Left ventricle myocardium inferior (tissue), 1 donor: Measurements from ENCODE around the gene GPER1. TPM values are rescaled to one million over a fixed set of nuclear protein-coding genes. Genes with fewer than 3 reads are reported as not detected.

ENCODE experiments used
- DNase-seq: peaks from one replicate; pipeline ENCODE4 v3.0.0-alpha.2; 2020
- H3K27ac ChIP-seq: fragments of 200-600 bp; replicated peaks from 2 replicates; pipeline ENCODE4 v1.8.0; 2021
- H3K27me3 ChIP-seq: fragments of 200-600 bp; 2 replicates; pipeline ENCODE4 v1.8.0; 2021; ENCODE audit warnings: low read depth
- H3K36me3 ChIP-seq: fragments of 200-600 bp; 2 replicates; pipeline ENCODE4 v1.8.0; 2021
- H3K4me1 ChIP-seq: fragments of 200-600 bp; 2 replicates; pipeline ENCODE4 v1.8.0; 2021
- H3K4me3 ChIP-seq: fragments of 200-600 bp; 2 replicates; pipeline ENCODE4 v1.8.0; 2021; ENCODE audit warnings: mild to moderate bottlenecking, moderate library complexity
- H3K9me3 ChIP-seq: fragments of 200-600 bp; replicated peaks from 2 replicates; pipeline ENCODE4 v1.8.0; 2021
- CTCF ChIP-seq: fragments of 200-600 bp; IDR thresholded peaks from 2 replicates; pipeline ENCODE4 v1.8.0; 2021; ENCODE audit warnings: antibody characterized with exemption, mild to moderate bottlenecking, borderline replicate concordance
- intact Hi-C: fragments of 100-400 bp; cut with micrococcal nuclease; formaldehyde crosslinking; loops from one replicate; pipeline ENCODE4 v1.11.0; 2022
- total RNA-seq: library from RNA; stranded (reverse); fragmentation: NEBNext Ultra II Directional; extraction: Animal tissue kit (Norgen Biotek cat#: 25700); gene quantifications from one replicate; pipeline ENCODE4 v1.2.1, GENCODE V29; 2021
- donor health status: DM: no; HTN: yes; CAD: no; lungs with severe emphysema.

The GPER1 gene
- total RNA-seq, 1 donor from 2014 or later: 3.0 TPM

- no peaks in the 10 kb centered on the region for H3K27me3 ChIP-seq
- no peak for DNase-seq
- H3K9me3 ChIP-seq: no peaks in the 10 kb centered on the region
- peak overlapping the region; percentile 25 for H3K4me3 ChIP-seq
- intact Hi-C loops: no loop called here
- peaks cover 19% of the 10 kb centered on the region for H3K36me3 ChIP-seq
- no peak for TF ChIP-seq CTCF
- peak overlapping the region; percentile 69 for H3K27ac ChIP-seq
- peaks cover 50% of the 10 kb centered on the region for H3K4me1 ChIP-seq
Measured at GRCh38 chr7:1059200-1060091, 28.5 kb upstream of the GPER1 start.

- peak; percentile 61 for DNase-seq
- peaks cover 46% of the 10 kb centered on the region for H3K4me1 ChIP-seq
- intact Hi-C loops: no loop called here
- peak overlapping the region; percentile 69 for H3K27ac ChIP-seq
- H3K36me3 ChIP-seq: peaks cover 19% of the 10 kb centered on the region
- H3K4me3 ChIP-seq: peak overlapping the region; percentile 25
- H3K9me3 ChIP-seq: no peaks in the 10 kb centered on the region
- no peaks in the 10 kb centered on the region for H3K27me3 ChIP-seq
- no peak for TF ChIP-seq CTCF
Measured at GRCh38 chr7:1060315-1061072, 27.4 kb upstream of the GPER1 start.

- intact Hi-C loops: no loop called here
- Histone ChIP-seq H3K9me3 (no peaks in the 10 kb centered on the region), H3K27ac (no peak overlapping the region), H3K27me3 (no peaks in the 10 kb centered on the region), H3K36me3 (peaks cover 19% of the 10 kb centered on the region), H3K4me3 (no peak overlapping the region), H3K4me1 (peaks cover 46% of the 10 kb centered on the region)
- TF ChIP-seq CTCF: no peak
- DNase-seq: no peak
Measured at GRCh38 chr7:1061180-1061579, 26.7 kb upstream of the GPER1 start.

GRCh38 chr7:1062296-1063294, 25.3 kb upstream of the GPER1 start:
- intact Hi-C loops: no loop called here
- no peak for DNase-seq
- Histone ChIP-seq H3K36me3 (peaks cover 16% of the 10 kb centered on the region), H3K4me1 (peaks cover 33% of the 10 kb centered on the region), H3K27ac (no peak overlapping the region), H3K4me3 (no peak overlapping the region), H3K9me3 (no peaks in the 10 kb centered on the region), H3K27me3 (no peaks in the 10 kb centered on the region)
- no peak for TF ChIP-seq CTCF

GRCh38 chr7:1063361-1063760, 24.6 kb upstream of the GPER1 start:
- peaks cover 8% of the 10 kb centered on the region for H3K36me3 ChIP-seq
- DNase-seq: no peak
- peaks cover 29% of the 10 kb centered on the region for H3K4me1 ChIP-seq
- H3K9me3 ChIP-seq: no peaks in the 10 kb centered on the region
- no peak for TF ChIP-seq CTCF
- no peaks in the 10 kb centered on the region for H3K27me3 ChIP-seq
- intact Hi-C loops: no loop called here
- no peak overlapping the region for H3K27ac ChIP-seq
- no peak overlapping the region for H3K4me3 ChIP-seq
